Measurements from ENCODE around the gene KCNQ5.

The KCNQ5 gene

DNA sequence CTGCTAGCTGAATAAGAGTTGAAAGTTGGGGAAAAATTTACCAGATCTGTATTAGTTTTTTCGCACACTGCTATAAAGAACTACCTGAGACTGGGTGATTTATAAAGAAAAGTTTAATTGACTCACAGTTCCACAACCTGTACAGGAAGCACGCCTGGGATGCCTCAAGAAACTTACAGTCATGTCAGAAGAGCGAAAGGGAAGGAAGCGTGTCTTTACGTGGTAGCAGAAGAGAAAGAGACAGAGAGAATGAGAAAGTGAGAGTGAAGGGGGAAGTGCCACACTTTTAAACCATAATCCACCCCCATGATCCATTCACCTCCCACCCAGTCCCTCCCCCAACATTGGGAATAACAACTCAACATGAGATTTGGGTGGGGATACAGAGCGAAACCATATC is 523.8 kb downstream of the KCNQ5 start:
- H3K27ac ChIP-seq (ENCODE audit: low read depth, low read length, poor library complexity, severe bottlenecking): no peak overlapping the region
- H3K9me2 ChIP-seq (ENCODE audit: low read depth, low read length): no peaks in the 10 kb centered on the region
- no peaks in the 10 kb centered on the region for H3K27me3 ChIP-seq (ENCODE audit: insufficient read depth, low read length)
- H4K20me1 ChIP-seq (ENCODE audit: insufficient read depth, low read length): no peaks in the 10 kb centered on the region
- no peaks in the 10 kb centered on the region for H3K36me3 ChIP-seq (ENCODE audit: insufficient read depth, low read length)
- no peaks in the 10 kb centered on the region for H3K9me3 ChIP-seq (ENCODE audit: low read length)
- no peak overlapping the region for H3K4me3 ChIP-seq (ENCODE audit: low read depth, low read length, poor library complexity, severe bottlenecking)
- TF ChIP-seq EZH2 (IDR thresholded peaks at IDR 0.05; ENCODE audit: borderline replicate concordance, low read length): no peak
- no peaks in the 10 kb centered on the region for H3F3A ChIP-seq (ENCODE audit: insufficient read depth, low read length)
- H2AFZ ChIP-seq (ENCODE audit: low read length): no peak overlapping the region
- H3K9ac ChIP-seq (ENCODE audit: low read length): no peak overlapping the region
- no peaks in the 10 kb centered on the region for H3K79me2 ChIP-seq (ENCODE audit: insufficient read depth, low read length)
- no peaks in the 10 kb centered on the region for H3K4me1 ChIP-seq (ENCODE audit: insufficient read depth, low read length, severe bottlenecking)
- H3K4me2 ChIP-seq (ENCODE audit: low read length): no peak overlapping the region

DNA sequence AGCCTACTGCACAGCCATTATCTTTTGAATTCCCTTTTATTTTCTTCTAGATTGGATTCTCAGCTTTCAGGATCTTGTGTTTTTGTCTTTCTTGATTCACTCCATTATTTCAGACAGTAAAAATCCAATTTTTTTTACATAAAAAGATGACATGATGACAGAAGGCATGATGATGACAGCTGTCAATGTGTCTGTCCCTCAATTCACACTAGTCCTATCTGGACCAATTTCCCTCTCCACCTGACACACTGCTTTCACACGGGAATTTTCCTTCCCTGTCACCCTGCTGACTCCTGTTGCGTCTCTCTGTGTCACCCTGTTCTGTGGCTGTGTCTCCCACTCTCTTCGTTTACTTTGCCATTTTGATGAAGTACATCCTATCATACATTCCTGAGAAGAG is 529.9 kb downstream of the KCNQ5 start:
- Histone ChIP-seq H3K4me1 (ENCODE audit: insufficient read depth, low read length, severe bottlenecking) (no peaks in the 10 kb centered on the region), H3K4me3 (ENCODE audit: low read depth, low read length, poor library complexity, severe bottlenecking) (no peak overlapping the region), H3K27me3 (ENCODE audit: insufficient read depth, low read length) (no peaks in the 10 kb centered on the region), H3K4me2 (ENCODE audit: low read length) (no peak overlapping the region), H3K79me2 (ENCODE audit: insufficient read depth, low read length) (no peaks in the 10 kb centered on the region), H4K20me1 (ENCODE audit: insufficient read depth, low read length) (no peaks in the 10 kb centered on the region), H2AFZ (ENCODE audit: low read length) (no peak overlapping the region), H3K9ac (ENCODE audit: low read length) (no peak overlapping the region), H3F3A (ENCODE audit: insufficient read depth, low read length) (no peaks in the 10 kb centered on the region), H3K9me2 (ENCODE audit: low read depth, low read length) (no peaks in the 10 kb centered on the region), H3K9me3 (ENCODE audit: low read length) (no peaks in the 10 kb centered on the region), H3K27ac (ENCODE audit: low read depth, low read length, poor library complexity, severe bottlenecking) (no peak overlapping the region), H3K36me3 (ENCODE audit: insufficient read depth, low read length) (no peaks in the 10 kb centered on the region)
- TF ChIP-seq, protein P1, sequence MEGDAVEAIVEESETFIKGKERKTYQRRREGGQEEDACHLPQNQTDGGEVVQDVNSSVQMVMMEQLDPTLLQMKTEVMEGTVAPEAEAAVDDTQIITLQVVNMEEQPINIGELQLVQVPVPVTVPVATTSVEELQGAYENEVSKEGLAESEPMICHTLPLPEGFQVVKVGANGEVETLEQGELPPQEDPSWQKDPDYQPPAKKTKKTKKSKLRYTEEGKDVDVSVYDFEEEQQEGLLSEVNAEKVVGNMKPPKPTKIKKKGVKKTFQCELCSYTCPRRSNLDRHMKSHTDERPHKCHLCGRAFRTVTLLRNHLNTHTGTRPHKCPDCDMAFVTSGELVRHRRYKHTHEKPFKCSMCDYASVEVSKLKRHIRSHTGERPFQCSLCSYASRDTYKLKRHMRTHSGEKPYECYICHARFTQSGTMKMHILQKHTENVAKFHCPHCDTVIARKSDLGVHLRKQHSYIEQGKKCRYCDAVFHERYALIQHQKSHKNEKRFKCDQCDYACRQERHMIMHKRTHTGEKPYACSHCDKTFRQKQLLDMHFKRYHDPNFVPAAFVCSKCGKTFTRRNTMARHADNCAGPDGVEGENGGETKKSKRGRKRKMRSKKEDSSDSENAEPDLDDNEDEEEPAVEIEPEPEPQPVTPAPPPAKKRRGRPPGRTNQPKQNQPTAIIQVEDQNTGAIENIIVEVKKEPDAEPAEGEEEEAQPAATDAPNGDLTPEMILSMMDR (IDR thresholded peaks at IDR 0.05; ENCODE audit: low read length): no peak
- no peak for TF ChIP-seq EZH2 (IDR thresholded peaks at IDR 0.05; ENCODE audit: borderline replicate concordance, low read length)

DNA sequence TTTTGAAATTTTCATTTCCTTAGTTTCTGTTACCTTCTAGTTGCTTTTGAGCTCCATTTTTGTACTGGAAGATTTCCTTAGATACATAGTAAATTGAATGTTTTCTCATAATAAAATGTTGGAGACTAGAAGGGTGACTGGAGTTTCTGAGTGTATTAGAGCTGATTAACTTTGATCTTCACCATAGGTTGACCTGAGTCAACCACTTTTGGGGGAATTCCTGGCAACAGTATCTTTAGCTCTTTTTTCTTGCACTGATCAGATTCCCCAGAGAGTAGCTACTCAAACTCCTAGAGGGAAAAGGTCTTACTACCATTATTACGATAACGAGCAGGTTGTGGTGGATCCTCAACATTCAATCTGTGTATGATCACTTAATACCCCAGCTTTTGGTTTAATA is 530.7 kb downstream of the KCNQ5 start:
- Histone ChIP-seq H3K4me3 (ENCODE audit: low read depth, low read length, poor library complexity, severe bottlenecking) (no peak overlapping the region), H3K27me3 (ENCODE audit: insufficient read depth, low read length) (no peaks in the 10 kb centered on the region), H2AFZ (ENCODE audit: low read length) (no peak overlapping the region), H3F3A (ENCODE audit: insufficient read depth, low read length) (no peaks in the 10 kb centered on the region), H3K27ac (ENCODE audit: low read depth, low read length, poor library complexity, severe bottlenecking) (no peak overlapping the region), H3K4me1 (ENCODE audit: insufficient read depth, low read length, severe bottlenecking) (no peaks in the 10 kb centered on the region), H3K36me3 (ENCODE audit: insufficient read depth, low read length) (no peaks in the 10 kb centered on the region), H3K9me3 (ENCODE audit: low read length) (no peaks in the 10 kb centered on the region), H3K9me2 (ENCODE audit: low read depth, low read length) (no peaks in the 10 kb centered on the region), H4K20me1 (ENCODE audit: insufficient read depth, low read length) (no peaks in the 10 kb centered on the region), H3K4me2 (ENCODE audit: low read length) (no peak overlapping the region), H3K79me2 (ENCODE audit: insufficient read depth, low read length) (no peaks in the 10 kb centered on the region), H3K9ac (ENCODE audit: low read length) (no peak overlapping the region)
- no peak for TF ChIP-seq EZH2 (IDR thresholded peaks at IDR 0.05; ENCODE audit: borderline replicate concordance, low read length)
- TF ChIP-seq, protein P1 (IDR thresholded peaks at IDR 0.05; ENCODE audit: low read length): no peak

DNA sequence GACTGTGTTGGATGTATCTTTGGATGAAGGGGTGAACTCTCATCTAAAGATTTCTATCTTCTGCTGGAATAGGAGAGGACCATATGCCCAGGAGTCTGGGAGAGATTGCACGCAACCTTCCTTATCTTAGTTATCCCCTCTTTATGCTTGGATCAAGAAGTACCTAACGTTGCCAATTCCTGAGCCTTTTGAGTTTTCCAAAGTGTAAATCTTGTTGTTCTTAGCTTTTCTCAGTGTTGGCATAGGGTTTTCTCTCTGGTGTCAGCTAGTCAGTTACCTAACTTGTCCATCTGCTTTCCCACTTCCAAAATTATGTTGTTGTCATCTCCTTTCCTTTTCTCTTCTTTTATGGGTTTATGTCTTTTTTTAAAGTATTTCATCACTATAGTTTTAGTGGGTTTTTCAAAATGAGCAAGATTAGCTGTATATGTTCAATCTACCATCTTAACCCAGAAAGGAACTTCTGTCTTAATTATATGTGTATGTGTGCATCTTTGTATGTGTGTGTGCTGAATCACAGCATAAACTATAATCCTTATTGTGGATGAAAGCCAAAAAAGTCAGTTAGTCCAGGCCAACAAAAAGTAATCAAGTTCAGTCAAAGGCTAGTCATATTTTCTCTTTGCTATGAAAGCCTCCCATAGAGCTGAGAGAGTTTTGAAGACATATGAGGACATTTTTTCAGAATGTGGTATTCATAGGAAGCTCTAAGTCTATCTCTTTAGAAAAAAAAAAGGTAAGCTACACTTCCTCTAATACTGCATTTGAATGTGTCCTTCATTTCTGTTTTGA is 531.3 kb downstream of the KCNQ5 start:
- TF ChIP-seq, protein P1 (IDR thresholded peaks at IDR 0.05; ENCODE audit: low read length): no peak
- no peak for TF ChIP-seq EZH2 (IDR thresholded peaks at IDR 0.05; ENCODE audit: borderline replicate concordance, low read length)
- H3F3A ChIP-seq (ENCODE audit: insufficient read depth, low read length): no peaks in the 10 kb centered on the region
- H3K79me2 ChIP-seq (ENCODE audit: insufficient read depth, low read length): no peaks in the 10 kb centered on the region
- H3K9ac ChIP-seq (ENCODE audit: low read length): no peak overlapping the region
- H3K27me3 ChIP-seq (ENCODE audit: insufficient read depth, low read length): no peaks in the 10 kb centered on the region
- H3K9me3 ChIP-seq (ENCODE audit: low read length): no peaks in the 10 kb centered on the region
- H3K9me2 ChIP-seq (ENCODE audit: low read depth, low read length): no peaks in the 10 kb centered on the region
- no peaks in the 10 kb centered on the region for H3K4me1 ChIP-seq (ENCODE audit: insufficient read depth, low read length, severe bottlenecking)
- H2AFZ ChIP-seq (ENCODE audit: low read length): no peak overlapping the region
- H3K27ac ChIP-seq (ENCODE audit: low read depth, low read length, poor library complexity, severe bottlenecking): no peak overlapping the region
- no peak overlapping the region for H3K4me2 ChIP-seq (ENCODE audit: low read length)
- H3K4me3 ChIP-seq (ENCODE audit: low read depth, low read length, poor library complexity, severe bottlenecking): no peak overlapping the region
- H4K20me1 ChIP-seq (ENCODE audit: insufficient read depth, low read length): no peaks in the 10 kb centered on the region
- H3K36me3 ChIP-seq (ENCODE audit: insufficient read depth, low read length): no peaks in the 10 kb centered on the region
